ENCODE measurements around the gene NPAS3. TPM values are rescaled to one million over a fixed set of nuclear protein-coding genes. Genes with fewer than 3 reads are reported as not detected.

Gene NPAS3
- total RNA-seq, 1 experiment from 2014 or later = 15.6 TPM

DNA sequence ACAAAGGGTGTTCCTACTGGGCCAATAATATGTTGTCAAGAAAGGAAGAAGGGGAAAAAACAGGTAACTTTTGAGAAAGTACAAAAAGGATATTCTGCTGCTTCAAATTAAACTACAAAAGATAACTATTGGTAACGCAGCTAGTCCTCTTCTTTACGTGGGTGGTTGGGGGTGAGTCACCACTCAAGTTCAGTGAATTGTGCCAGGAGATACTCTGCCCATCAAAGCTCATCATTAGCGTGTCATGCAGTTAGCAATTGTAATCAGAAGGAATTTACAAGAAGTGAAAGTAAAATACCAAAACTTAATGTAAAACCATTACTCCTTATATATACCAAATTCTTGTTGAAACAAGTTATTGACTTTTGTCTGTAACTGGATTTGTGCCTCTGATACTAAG is 342.0 kb downstream of the NPAS3 start:
- no peak for TF ChIP-seq CTCF (conservative IDR thresholded peaks at IDR 0.05; ENCODE audit: low read depth, low read length)
- BruUV-seq (replicated peaks) = no TSS peak
- POLR2A ChIA-PET (ENCODE audit: low non-redundant PET) = no interaction called here

DNA sequence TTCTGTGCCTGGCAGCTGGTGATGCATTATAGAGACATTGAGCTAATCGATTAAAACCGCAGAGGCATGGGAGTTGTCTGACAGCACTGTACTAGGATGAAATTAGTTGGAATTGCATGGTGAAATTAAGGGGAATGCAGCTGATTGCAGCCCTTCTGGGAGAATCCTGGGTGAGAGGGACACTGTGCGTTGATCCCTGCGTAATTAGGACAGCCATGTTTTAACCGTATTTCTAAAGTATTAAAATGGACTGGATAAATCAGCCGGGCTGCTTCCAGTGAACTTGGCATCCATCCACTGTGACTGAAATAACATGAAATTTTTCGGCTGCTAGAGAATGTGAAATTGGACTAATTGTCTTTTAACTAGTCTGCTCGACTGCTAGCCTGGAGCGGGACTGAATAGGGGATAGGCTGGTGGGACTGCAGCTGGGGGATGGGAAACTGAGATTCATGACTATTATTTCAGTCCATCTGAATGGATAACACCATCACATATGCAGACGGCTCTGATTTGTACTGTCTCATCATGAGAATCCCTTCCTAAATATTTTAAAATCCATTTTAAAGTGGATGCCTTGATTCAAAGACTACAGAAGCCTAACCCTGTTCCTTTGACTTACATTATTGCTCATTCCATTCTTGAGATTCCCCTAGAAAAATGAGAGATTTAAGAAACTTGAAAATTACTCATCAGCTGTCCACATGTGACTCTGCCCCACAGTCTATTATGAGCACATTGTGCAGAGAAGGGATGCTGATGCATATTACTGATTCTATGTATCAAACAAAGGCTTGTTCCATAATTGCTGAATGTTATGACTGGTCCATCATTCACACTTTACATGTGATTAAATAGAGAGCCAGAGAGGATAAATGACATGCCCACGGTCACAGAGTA is 343.9 kb downstream of the NPAS3 start:
- TF ChIP-seq EZH2 (IDR thresholded peaks at IDR 0.05; ENCODE audit: borderline replicate concordance, low read depth, low read length, poor library complexity, severe bottlenecking) (no peak), CTCF (conservative IDR thresholded peaks at IDR 0.05; ENCODE audit: low read depth, low read length) (no peak)
- no TSS peak for BruUV-seq (replicated peaks)
- ChIA-PET CTCF (no interaction called here), POLR2A (ENCODE audit: low non-redundant PET) (interaction anchor here (0.5 to 0.7 kb wide), 2 partner anchors 25 to 537 kb away, joined by 3 to 5 read pairs; no protein-coding TSS in a partner anchor)
- Histone ChIP-seq H3K27me3 (replicated peaks; ENCODE audit: insufficient read depth, low read depth, low read length, poor library complexity) (no peaks in the 10 kb centered on the region), H3K4me3 (ENCODE audit: low read depth, low read length, poor library complexity, severe bottlenecking) (no peak overlapping the region), H3K36me3 (ENCODE audit: insufficient read depth, low read length, poor library complexity, severe bottlenecking) (no peaks in the 10 kb centered on the region), H3K9me3 (ENCODE audit: low read depth, low read length, poor library complexity, severe bottlenecking) (no peaks in the 10 kb centered on the region), H3K4me1 (ENCODE audit: insufficient read depth, low read length, poor library complexity, severe bottlenecking) (peaks cover 32% of the 10 kb centered on the region), H3K27ac (ENCODE audit: low read depth, low read length, poor library complexity, severe bottlenecking) (no peak overlapping the region)
- intact Hi-C loops (cut with micrococcal nuclease; ENCODE audit: unreplicated experiment) = loop anchor here (10.0 kb wide), 1 partner anchor 338 kb away; no protein-coding TSS in a partner anchor
- DNase-seq (ENCODE audit: low spot score) = no peak

More for the DNA sequence above, 342.0 kb downstream of the NPAS3 start:
- peaks cover 21% of the 10 kb centered on the region for H3K4me1 ChIP-seq (ENCODE audit: insufficient read depth, low read length, poor library complexity, severe bottlenecking)
- H3K36me3 ChIP-seq (ENCODE audit: insufficient read depth, low read length, poor library complexity, severe bottlenecking) = no peaks in the 10 kb centered on the region
- intact Hi-C loops (cut with micrococcal nuclease; ENCODE audit: unreplicated experiment) = loop anchor here (10.0 kb wide), 1 partner anchor 336 kb away; no protein-coding TSS in a partner anchor
- no peak overlapping the region for H3K27ac ChIP-seq (ENCODE audit: low read depth, low read length, poor library complexity, severe bottlenecking)
- DNase-seq (ENCODE audit: low spot score) = peak; percentile 69
- no peaks in the 10 kb centered on the region for H3K9me3 ChIP-seq (ENCODE audit: low read depth, low read length, poor library complexity, severe bottlenecking)
- CTCF ChIA-PET = interaction anchor here (0.6 kb wide), 1 partner anchor 501 kb away, joined by 4 read pairs; no protein-coding TSS in a partner anchor
- H3K27me3 ChIP-seq (replicated peaks; ENCODE audit: insufficient read depth, low read depth, low read length, poor library complexity) = no peaks in the 10 kb centered on the region
- H3K4me3 ChIP-seq (ENCODE audit: low read depth, low read length, poor library complexity, severe bottlenecking) = peak overlapping the region; percentile 6

GRCh38 chr14:33285902-33286700 is 347.4 kb downstream of the NPAS3 start:
- ChIA-PET POLR2A (ENCODE audit: low non-redundant PET) (no interaction called here), CTCF (no interaction called here)
- H3K27ac ChIP-seq (ENCODE audit: low read depth, low read length, poor library complexity, severe bottlenecking) = no peak overlapping the region
- no peak overlapping the region for H3K4me3 ChIP-seq (ENCODE audit: low read depth, low read length, poor library complexity, severe bottlenecking)
- TF ChIP-seq EZH2 (IDR thresholded peaks at IDR 0.05; ENCODE audit: borderline replicate concordance, low read depth, low read length, poor library complexity, severe bottlenecking) = no peak
- TF ChIP-seq CTCF (conservative IDR thresholded peaks at IDR 0.05; ENCODE audit: low read depth, low read length) = no peak
- DNase-seq (ENCODE audit: low spot score) = no peak
- peaks cover 37% of the 10 kb centered on the region for H3K4me1 ChIP-seq (ENCODE audit: insufficient read depth, low read length, poor library complexity, severe bottlenecking)
- no peaks in the 10 kb centered on the region for H3K36me3 ChIP-seq (ENCODE audit: insufficient read depth, low read length, poor library complexity, severe bottlenecking)
- intact Hi-C loops (cut with micrococcal nuclease; ENCODE audit: unreplicated experiment) = loop anchor here (10.0 kb wide), 1 partner anchor 341 kb away; no protein-coding TSS in a partner anchor
- no peaks in the 10 kb centered on the region for H3K9me3 ChIP-seq (ENCODE audit: low read depth, low read length, poor library complexity, severe bottlenecking)
- BruUV-seq (replicated peaks) = no TSS peak
- no peaks in the 10 kb centered on the region for H3K27me3 ChIP-seq (replicated peaks; ENCODE audit: insufficient read depth, low read depth, low read length, poor library complexity)
